HEK293 (cell line): ENCODE results near the gene AZGP1.
"Not testable (repeated sequence)": the region's sequence is repeated elsewhere in the genome, so short reads cannot be mapped to it uniquely, and the experiment has no call there.

Experiments
- CTCF ChIP-seq: fragments of 450-650 bp; formaldehyde crosslinking; IDR thresholded peaks from 2 replicates; pipeline ENCODE4 v1.5.1; 2016; ENCODE audit warnings: missing biosample characterization, missing genetic modification characterization
- ZNF776 ChIP-seq: fragments of 450-650 bp; formaldehyde crosslinking; IDR thresholded peaks from 2 replicates; pipeline ENCODE4 v1.5.0; 2017; ENCODE audit warnings: missing biosample characterization, missing genetic modification characterization, borderline replicate concordance
- TF ChIP-seq, protein P1 (sequence below): sonication (generic); formaldehyde crosslinking; IDR thresholded peaks from 2 replicates; pipeline ENCODE4 v1.8.1; 2022; ENCODE audit warnings: mild to moderate bottlenecking, moderate library complexity, missing genetic modification reagents

- TF ChIP-seq CTCF; ZNF776 (tag by site-specific recombination): not testable (repeated sequence)
- TF ChIP-seq, protein P1, sequence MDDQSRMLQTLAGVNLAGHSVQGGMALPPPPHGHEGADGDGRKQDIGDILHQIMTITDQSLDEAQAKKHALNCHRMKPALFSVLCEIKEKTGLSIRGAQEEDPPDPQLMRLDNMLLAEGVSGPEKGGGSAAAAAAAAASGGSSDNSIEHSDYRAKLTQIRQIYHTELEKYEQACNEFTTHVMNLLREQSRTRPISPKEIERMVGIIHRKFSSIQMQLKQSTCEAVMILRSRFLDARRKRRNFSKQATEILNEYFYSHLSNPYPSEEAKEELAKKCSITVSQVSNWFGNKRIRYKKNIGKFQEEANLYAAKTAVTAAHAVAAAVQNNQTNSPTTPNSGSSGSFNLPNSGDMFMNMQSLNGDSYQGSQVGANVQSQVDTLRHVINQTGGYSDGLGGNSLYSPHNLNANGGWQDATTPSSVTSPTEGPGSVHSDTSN (CRISPR knock-in tag): not testable (repeated sequence)
Measured at GRCh38 chr7:99950819-99951218, 25.0 kb downstream of the AZGP1 start.
